ENCODE measurements around the gene ESAM.
A peak's percentile ranks its signal among the peaks of the same experiment; 100 is the strongest.

ESAM gene

GRCh38 chr11:124739479-124740276 lies 22.4 kb downstream of the ESAM start, which contains the start of gene NRGN:
Gene NRGN (plus strand): TSS chr11:124739942. CDS start chr11:124740085, 143 bp downstream.
- in situ Hi-C loops (cut with MboI; ENCODE audit: low pct_unique_long_range_greater_than_20kb, low sequenced_read_pairs) = no loop called here

GRCh38 chr11:124738713-124739478 lies 23.2 kb downstream of the ESAM start:
- DNase-seq = no peak
- in situ Hi-C loops (cut with MboI; ENCODE audit: low pct_unique_long_range_greater_than_20kb, low sequenced_read_pairs) = no loop called here

More at GRCh38 chr11:124739479-124740276, 22.4 kb downstream of the ESAM start, which contains the start of gene NRGN:
- peak; percentile 91 for DNase-seq

GRCh38 chr11:124737638-124738305 lies 24.3 kb downstream of the ESAM start:
- DNase-seq = no peak
- in situ Hi-C loops (cut with MboI; ENCODE audit: low pct_unique_long_range_greater_than_20kb, low sequenced_read_pairs) = no loop called here

- DNase-seq = peak; percentile 32
- in situ Hi-C loops (cut with MboI; ENCODE audit: low pct_unique_long_range_greater_than_20kb, low sequenced_read_pairs) = no loop called here
These were observed 25.4 kb downstream of the ESAM start for GRCh38 chr11:124736736-124737135.

GRCh38 chr11:124732230-124732629 lies 29.9 kb downstream of the ESAM start:
- in situ Hi-C loops (cut with MboI; ENCODE audit: low pct_unique_long_range_greater_than_20kb, low sequenced_read_pairs) = no loop called here
- DNase-seq = peak; percentile 29

GRCh38 chr11:124729571-124729970 lies 32.5 kb downstream of the ESAM start:
- in situ Hi-C loops (cut with MboI; ENCODE audit: low pct_unique_long_range_greater_than_20kb, low sequenced_read_pairs) = no loop called here
- DNase-seq = no peak

- DNase-seq = no peak
- in situ Hi-C loops (cut with MboI; ENCODE audit: low pct_unique_long_range_greater_than_20kb, low sequenced_read_pairs) = no loop called here
These were observed 34.0 kb downstream of the ESAM start for GRCh38 chr11:124728134-124728533.

- DNase-seq = no peak
- in situ Hi-C loops (cut with MboI; ENCODE audit: low pct_unique_long_range_greater_than_20kb, low sequenced_read_pairs) = no loop called here
These were observed 34.6 kb downstream of the ESAM start for GRCh38 chr11:124727474-124727873.

GRCh38 chr11:124725719-124726105 lies 36.4 kb downstream of the ESAM start:
- DNase-seq = peak; percentile 33
- in situ Hi-C loops (cut with MboI; ENCODE audit: low pct_unique_long_range_greater_than_20kb, low sequenced_read_pairs) = no loop called here

GRCh38 chr11:124724979-124725718 lies 36.9 kb downstream of the ESAM start:
- in situ Hi-C loops (cut with MboI; ENCODE audit: low pct_unique_long_range_greater_than_20kb, low sequenced_read_pairs) = no loop called here

GRCh38 chr11:124722176-124722575 lies 39.9 kb downstream of the ESAM start:
- DNase-seq = no peak
- in situ Hi-C loops (cut with MboI; ENCODE audit: low pct_unique_long_range_greater_than_20kb, low sequenced_read_pairs) = no loop called here

More at GRCh38 chr11:124724979-124725718, 36.9 kb downstream of the ESAM start:
- DNase-seq = no peak

GRCh38 chr11:124719534-124719933 lies 42.6 kb downstream of the ESAM start:
- DNase-seq = no peak
- in situ Hi-C loops (cut with MboI; ENCODE audit: low pct_unique_long_range_greater_than_20kb, low sequenced_read_pairs) = no loop called here

- DNase-seq = no peak
- in situ Hi-C loops (cut with MboI; ENCODE audit: low pct_unique_long_range_greater_than_20kb, low sequenced_read_pairs) = no loop called here
These were observed 43.3 kb downstream of the ESAM start for GRCh38 chr11:124718801-124719200.

GRCh38 chr11:124717786-124718651 lies 44.1 kb downstream of the ESAM start:
- peak; percentile 55 for DNase-seq
- in situ Hi-C loops (cut with MboI; ENCODE audit: low pct_unique_long_range_greater_than_20kb, low sequenced_read_pairs) = no loop called here

- in situ Hi-C loops (cut with MboI; ENCODE audit: low pct_unique_long_range_greater_than_20kb, low sequenced_read_pairs) = no loop called here
- DNase-seq = no peak
These were observed 44.7 kb downstream of the ESAM start for GRCh38 chr11:124717421-124717785.

GRCh38 chr11:124716591-124716990 lies 45.5 kb downstream of the ESAM start:
- in situ Hi-C loops (cut with MboI; ENCODE audit: low pct_unique_long_range_greater_than_20kb, low sequenced_read_pairs) = no loop called here
- peak; percentile 26 for DNase-seq

GRCh38 chr11:124712392-124712791 lies 49.7 kb downstream of the ESAM start:
- DNase-seq = no peak
- in situ Hi-C loops (cut with MboI; ENCODE audit: low pct_unique_long_range_greater_than_20kb, low sequenced_read_pairs) = no loop called here

GRCh38 chr11:124707829-124708228 lies 54.3 kb downstream of the ESAM start:
- no peak for DNase-seq

More at GRCh38 chr11:124707829-124708228, 54.3 kb downstream of the ESAM start:
- in situ Hi-C loops (cut with MboI; ENCODE audit: low pct_unique_long_range_greater_than_20kb, low sequenced_read_pairs) = no loop called here

Data from KBM-7 (cell line).